Esophagus muscularis mucosa (tissue), 4 donors: ENCODE data around the gene SPRR4. TPM values are rescaled to one million over a fixed set of nuclear protein-coding genes. Genes with fewer than 3 reads are reported as not detected.

Source experiments
- DNase-seq: peaks from one replicate; pipeline ENCODE4 v3.0.0-alpha.2; 2017; ENCODE audit errors: extremely low spot score
- H3K27ac ChIP-seq, 4 donors: fragments of 200-600 bp; sonication (generic); replicated peaks in 1 of 4; 1 replicate in 3 of 4; 2 replicates in 1 of 4; pipeline ENCODE4 v1.5.1; 2016 to 2019; ENCODE audit warnings: mild to moderate bottlenecking in 1 of 4
- H3K27me3 ChIP-seq, 4 donors: fragments of 200-600 bp; sonication (generic); one replicate each; pipeline versions ENCODE4 v1.5.1 to v1.6.0; 2016 to 2019
- H3K36me3 ChIP-seq, 4 donors: fragments of 200-600 bp; sonication (generic); one replicate each; pipeline ENCODE4 v1.5.1; 2016 to 2019
- H3K4me1 ChIP-seq, 4 donors: fragments of 200-600 bp; sonication (generic); one replicate each; pipeline ENCODE4 v1.5.1; 2016 to 2019
- H3K4me3 ChIP-seq, 4 donors: fragments of 200-600 bp; sonication (generic); 1 replicate in 2 of 4; 2 replicates in 2 of 4; pipeline ENCODE4 v1.5.1; 2016 to 2019; ENCODE audit warnings: mild to moderate bottlenecking in 4 of 4, moderate library complexity in 1 of 4
- H3K9me3 ChIP-seq, 4 donors: fragments of 200-600 bp; sonication (generic); 1 replicate in 3 of 4; 2 replicates in 1 of 4; pipeline ENCODE4 v1.5.1; 2016 to 2019
- CTCF ChIP-seq, 3 experiments: fragments of 200-600 bp in 2 of 3; fragments of 450-650 bp in 1 of 3; sonication (generic) in 2 of 3; IDR thresholded peaks; one replicate each; pipeline ENCODE4 v1.5.1; 2017 to 2019; ENCODE audit warnings: antibody characterized with exemption in 3 of 3, mild to moderate bottlenecking in 2 of 3, moderate library complexity in 1 of 3
- EP300 ChIP-seq: sonication (generic); formaldehyde crosslinking; IDR thresholded peaks from one replicate; pipeline ENCODE4 v1.6.1; 2017; ENCODE audit warnings: antibody characterized with exemption
- POLR2A ChIP-seq: fragments of 450-650 bp; IDR thresholded peaks from one replicate; pipeline ENCODE4 v1.6.1; 2017; ENCODE audit warnings: antibody characterized with exemption, moderate library complexity, mild to moderate bottlenecking, low read depth
- POLR2AphosphoS5 ChIP-seq, 2 donors: sonication (generic); formaldehyde crosslinking; IDR thresholded peaks; one replicate each; pipeline ENCODE4 v1.6.1; 2017; ENCODE audit warnings: antibody characterized with exemption in 2 of 2
- WGBS: methylation state at CpG from one replicate; pipeline ENCODE4 v1.1.5; 2018; 5-methylcytosine and 5-hydroxymethylcytosine counted together
- intact Hi-C: fragments of 100-400 bp; cut with DNase I; formaldehyde crosslinking; loops from one replicate; pipeline ENCODE4 v1.15.1; 2023
- total RNA-seq, 4 donors: library from RNA; depleted of rRNA; stranded (reverse); fragments of >200 nt; gene quantifications; one replicate each; pipeline versions ENCODE4 v1.1.0 to v1.2.1, GENCODE V29; 2016

Gene SPRR4
- total RNA-seq, 4 donors from 2014 or later = not detected

- Histone ChIP-seq H3K27ac (no peak overlapping the region), H3K36me3 (no peaks in the 10 kb centered on the region), H3K9me3 (no peaks in the 10 kb centered on the region), H3K27me3 (no peaks in the 10 kb centered on the region), H3K4me1 (no peaks in the 10 kb centered on the region), H3K4me3 (no peak overlapping the region)
- no peak for DNase-seq
- intact Hi-C loops = no loop called here
- WGBS = 69% methylated on average over 2 of the region's 2 CpGs
- TF ChIP-seq CTCF (IDR thresholded peaks at IDR 0.05) (no peak), POLR2A (no peak)
Observed at GRCh38 chr1:152968248-152968647, 2.2 kb upstream of the SPRR4 start.

GRCh38 chr1:152969036-152969435, 1.4 kb upstream of the SPRR4 start:
- no peak overlapping the region for H3K4me3 ChIP-seq
- H3K9me3 ChIP-seq = no peaks in the 10 kb centered on the region
- H3K36me3 ChIP-seq = no peaks in the 10 kb centered on the region
- intact Hi-C loops = no loop called here
- no peaks in the 10 kb centered on the region for H3K4me1 ChIP-seq
- TF ChIP-seq CTCF (IDR thresholded peaks at IDR 0.05) = no peak
- no peak for TF ChIP-seq POLR2A
- TF ChIP-seq POLR2AphosphoS5 (IDR thresholded peaks at IDR 0.05) = no peak
- TF ChIP-seq EP300 = no peak
- DNase-seq = peak; percentile 81
- no peaks in the 10 kb centered on the region for H3K27me3 ChIP-seq
- no peak overlapping the region for H3K27ac ChIP-seq
- WGBS = 90% methylated on average over 2 of the region's 2 CpGs

- intact Hi-C loops = no loop called here
- Histone ChIP-seq H3K4me3 (no peak overlapping the region), H3K27me3 (no peaks in the 10 kb centered on the region), H3K9me3 (no peaks in the 10 kb centered on the region), H3K4me1 (no peaks in the 10 kb centered on the region), H3K36me3 (no peaks in the 10 kb centered on the region), H3K27ac (no peak overlapping the region)
- peak; percentile 92 for DNase-seq
- TF ChIP-seq EP300 (no peak), CTCF (IDR thresholded peaks at IDR 0.05) (no peak), POLR2AphosphoS5 (IDR thresholded peaks at IDR 0.05) (no peak), POLR2A (no peak)
- 86% methylated on average over 4 of the region's 4 CpGs for WGBS
Observed at GRCh38 chr1:152972196-152972886, 1.9 kb downstream of the SPRR4 start.

GRCh38 chr1:152976688-152977087, 6.2 kb downstream of the SPRR4 start:
- Histone ChIP-seq H3K9me3 (no peaks in the 10 kb centered on the region), H3K4me3 (no peak overlapping the region), H3K4me1 (no peaks in the 10 kb centered on the region), H3K27me3 (no peaks in the 10 kb centered on the region), H3K36me3 (no peaks in the 10 kb centered on the region), H3K27ac (no peak overlapping the region)
- TF ChIP-seq POLR2A (no peak), POLR2AphosphoS5 (IDR thresholded peaks at IDR 0.05) (no peak), EP300 (no peak), CTCF (IDR thresholded peaks at IDR 0.05) (no peak)
- DNase-seq = no peak
- intact Hi-C loops = no loop called here
- 78% methylated on average over 1 of the region's 1 CpG for WGBS

- no peak overlapping the region for H3K27ac ChIP-seq
- intact Hi-C loops = no loop called here
Observed at GRCh38 chr1:152977614-152978013, 7.2 kb downstream of the SPRR4 start.

More at GRCh38 chr1:152977614-152978013, 7.2 kb downstream of the SPRR4 start:
- DNase-seq = peak; percentile 74
- no peak overlapping the region for H3K4me3 ChIP-seq
- TF ChIP-seq POLR2AphosphoS5 (IDR thresholded peaks at IDR 0.05) = no peak
- no peak for TF ChIP-seq EP300
- TF ChIP-seq CTCF (IDR thresholded peaks at IDR 0.05) = no peak
- TF ChIP-seq POLR2A = no peak
- H3K27me3 ChIP-seq = no peaks in the 10 kb centered on the region
- H3K9me3 ChIP-seq = no peaks in the 10 kb centered on the region
- H3K4me1 ChIP-seq = no peaks in the 10 kb centered on the region
- no peaks in the 10 kb centered on the region for H3K36me3 ChIP-seq
